Adipose tissue (tissue), 3 donors: ENCODE measurements around the gene WDR18. TPM values are rescaled to one million over a fixed set of nuclear protein-coding genes. Genes with fewer than 3 reads are reported as not detected.

Source experiments
- polyA plus RNA-seq, 3 donors: library from polyadenylated mRNA; stranded (reverse); fragments of 200-250 nt; gene quantifications; one replicate each; pipeline ENCODE4 v1.2.3, GENCODE V29; 2013
- donor health status: healthy with polysubstance abuse.
- donor health status: Bipolar disorder and iron deficiency.
- donor health status: healthy.

WDR18 gene
- polyA plus RNA-seq, 3 donors = 26.7 to 33.5 (median 30.9) TPM

Other genes with a start within 250 kb of the WDR18 start
- gene MISP, start 233.2 kb upstream of the WDR18 start, polyA plus RNA-seq = 1 to 10 TPM in 2 of 3 donors, under 1 TPM in 1; 0.45 to 1.6 (median 1.0) TPM
- gene PTBP1, start 186.9 kb upstream of the WDR18 start, polyA plus RNA-seq = 100 to 1,000 TPM in 2 of 3 donors, 10 to 100 TPM in 1; 51.6 to 125 (median 119) TPM
- gene PLPPR3, start 162.4 kb upstream of the WDR18 start, polyA plus RNA-seq = under 1 TPM in 1 of 3 donors, not detected in 2; 0.02 TPM
- 1 to 10 TPM in 1 of 3 donors, under 1 TPM in 2; 0.03 to 3.3 (median 0.13) TPM for gene AZU1, start 156.5 kb upstream of the WDR18 start, polyA plus RNA-seq
- gene PRTN3, start 143.3 kb upstream of the WDR18 start, polyA plus RNA-seq = 1 to 10 TPM in 1 of 3 donors, under 1 TPM in 2; 0.07 to 2.8 (median 0.09) TPM
- gene ELANE, start 132.0 kb upstream of the WDR18 start, polyA plus RNA-seq = 1 to 10 TPM in 2 of 3 donors, under 1 TPM in 1; 0.54 to 9.2 (median 2.4) TPM
- 1,000 to 10,000 TPM in 1 of 3 donors, 100 to 1,000 TPM in 2; 146 to 2,068 (median 706) TPM for gene CFD, start 124.7 kb upstream of the WDR18 start, polyA plus RNA-seq
- gene MED16, start 91.2 kb upstream of the WDR18 start, polyA plus RNA-seq = 10 to 100 TPM; 38.8 to 41.4 (median 39.0) TPM
- gene RNU6-9, start 90.9 kb upstream of the WDR18 start, polyA plus RNA-seq = not detected
- 10 to 100 TPM; 44.6 to 59.1 (median 57.9) TPM for gene R3HDM4, start 71.1 kb upstream of the WDR18 start, polyA plus RNA-seq
- under 1 TPM in 1 of 3 donors, not detected in 2; 0.37 TPM for gene KISS1R, start 67.0 kb upstream of the WDR18 start, polyA plus RNA-seq
- 1 to 10 TPM; 3.6 to 8.2 (median 8.0) TPM for gene ARID3A, start 58.3 kb upstream of the WDR18 start, polyA plus RNA-seq
- under 1 TPM in 2 of 3 donors, not detected in 1; 0.01 to 0.03 TPM for gene GRIN3B, start 16.1 kb downstream of the WDR18 start, polyA plus RNA-seq
- 100 to 1,000 TPM; 107 to 198 (median 126) TPM for gene TMEM259, start 36.8 kb downstream of the WDR18 start, polyA plus RNA-seq
- not detected for gene RNU6-2, start 37.2 kb downstream of the WDR18 start, polyA plus RNA-seq
- gene CNN2, start 42.3 kb downstream of the WDR18 start, polyA plus RNA-seq = 100 to 1,000 TPM in 1 of 3 donors, 10 to 100 TPM in 2; 39.3 to 107 (median 76.1) TPM
- gene ABCA7, start 55.8 kb downstream of the WDR18 start, polyA plus RNA-seq = 10 to 100 TPM in 2 of 3 donors, 1 to 10 TPM in 1; 9.6 to 26.2 (median 14.7) TPM
- gene ARHGAP45, start 82.8 kb downstream of the WDR18 start, polyA plus RNA-seq = 10 to 100 TPM; 10.1 to 22.3 (median 14.7) TPM
- 100 to 1,000 TPM in 2 of 3 donors, 10 to 100 TPM in 1; 86.3 to 393 (median 226) TPM for gene POLR2E, start 111.0 kb downstream of the WDR18 start, polyA plus RNA-seq
- gene GPX4, start 119.6 kb downstream of the WDR18 start, polyA plus RNA-seq = 1,000 to 10,000 TPM in 2 of 3 donors, 100 to 1,000 TPM in 1; 205 to 2,242 (median 1,517) TPM
- 100 to 1,000 TPM in 1 of 3 donors, 10 to 100 TPM in 2; 22.0 to 155 (median 53.1) TPM for gene SBNO2, start 189.9 kb downstream of the WDR18 start, polyA plus RNA-seq
- gene STK11, start 221.4 kb downstream of the WDR18 start, polyA plus RNA-seq = 10 to 100 TPM; 24.5 to 42.9 (median 39.4) TPM